Calu3 (cell line): ENCODE results near the gene CEMIP. TPM values are rescaled to one million over a fixed set of nuclear protein-coding genes. Genes with fewer than 3 reads are reported as not detected.

Source experiments
- BruUV-seq: library from RNA; stranded (reverse); fragments of 400-500 nt; replicated peaks from 2 replicates; lab custom pipeline; 2021; lab: Mats Ljungman, UMichigan
- CTCF ChIA-PET: fragments of 300-600 bp; sonication (Branson Sonifier 250); formaldehyde crosslinking; loops from one replicate; lab custom pipeline; 2022; ENCODE audit warnings: antibody characterized with exemption; lab: Charles Lee
- DNase-seq: peaks from one replicate; pipeline ENCODE4 v3.0.0; 2022
- H3K27ac Mint-ChIP-seq: one replicate; pipeline ENCODE4 v1.8.0; 2022; ENCODE audit warnings: mixed read lengths; ENCODE audit not compliant: unreplicated experiment
- H3K27me3 Mint-ChIP-seq: one replicate; pipeline ENCODE4 v1.8.0; 2022; ENCODE audit warnings: mixed read lengths; ENCODE audit not compliant: unreplicated experiment
- H3K36me3 Mint-ChIP-seq: one replicate; pipeline ENCODE4 v1.8.0; 2022; ENCODE audit warnings: mild to moderate bottlenecking, moderate library complexity, mixed read lengths; ENCODE audit not compliant: insufficient read depth, unreplicated experiment
- H3K4me1 Mint-ChIP-seq: one replicate; pipeline ENCODE4 v1.8.0; 2022; ENCODE audit warnings: mild to moderate bottlenecking, low read depth, mixed read lengths; ENCODE audit not compliant: unreplicated experiment
- H3K4me3 Mint-ChIP-seq: one replicate; pipeline ENCODE4 v1.8.0; 2022; ENCODE audit warnings: mild to moderate bottlenecking, low read depth, moderate library complexity, mixed read lengths; ENCODE audit not compliant: unreplicated experiment
- H3K9me3 Mint-ChIP-seq: one replicate; pipeline ENCODE4 v1.8.0; 2022; ENCODE audit warnings: low read depth, mixed read lengths; ENCODE audit not compliant: unreplicated experiment
- intact Hi-C: fragments of 100-400 bp; cut with micrococcal nuclease; formaldehyde crosslinking; loops from one replicate; pipeline ENCODE4 v1.10.0; 2022; ENCODE audit not compliant: unreplicated experiment
- total RNA-seq: library from RNA; stranded (reverse); gene quantifications from 2 replicates; pipeline ENCODE4 v1.2.3, GENCODE V29; 2022
- TF ChIP-seq, protein P1 (sequence below): fragments of 200-600 bp; IDR thresholded peaks from one replicate; pipeline ENCODE4 v1.8.0; 2022; ENCODE audit warnings: antibody characterized with exemption; ENCODE audit not compliant: unreplicated experiment

CEMIP gene
- total RNA-seq, 1 experiment from 2014 or later, result 1.8 TPM

- TF ChIP-seq, protein P1, sequence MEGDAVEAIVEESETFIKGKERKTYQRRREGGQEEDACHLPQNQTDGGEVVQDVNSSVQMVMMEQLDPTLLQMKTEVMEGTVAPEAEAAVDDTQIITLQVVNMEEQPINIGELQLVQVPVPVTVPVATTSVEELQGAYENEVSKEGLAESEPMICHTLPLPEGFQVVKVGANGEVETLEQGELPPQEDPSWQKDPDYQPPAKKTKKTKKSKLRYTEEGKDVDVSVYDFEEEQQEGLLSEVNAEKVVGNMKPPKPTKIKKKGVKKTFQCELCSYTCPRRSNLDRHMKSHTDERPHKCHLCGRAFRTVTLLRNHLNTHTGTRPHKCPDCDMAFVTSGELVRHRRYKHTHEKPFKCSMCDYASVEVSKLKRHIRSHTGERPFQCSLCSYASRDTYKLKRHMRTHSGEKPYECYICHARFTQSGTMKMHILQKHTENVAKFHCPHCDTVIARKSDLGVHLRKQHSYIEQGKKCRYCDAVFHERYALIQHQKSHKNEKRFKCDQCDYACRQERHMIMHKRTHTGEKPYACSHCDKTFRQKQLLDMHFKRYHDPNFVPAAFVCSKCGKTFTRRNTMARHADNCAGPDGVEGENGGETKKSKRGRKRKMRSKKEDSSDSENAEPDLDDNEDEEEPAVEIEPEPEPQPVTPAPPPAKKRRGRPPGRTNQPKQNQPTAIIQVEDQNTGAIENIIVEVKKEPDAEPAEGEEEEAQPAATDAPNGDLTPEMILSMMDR, result no peak
- peaks cover 68% of the 10 kb centered on the region for H3K4me1 Mint-ChIP-seq
- no TSS peak for BruUV-seq
- intact Hi-C loops, result loop anchor here (5.0 to 10.0 kb wide), 2 partner anchors 57 to 159 kb away; partner anchors contain the start of gene ABHD17C
- no peaks in the 10 kb centered on the region for H3K9me3 Mint-ChIP-seq
- CTCF ChIA-PET, result no interaction called here
- no peak for DNase-seq
- H3K27ac Mint-ChIP-seq, result no peak overlapping the region
- peaks cover 9% of the 10 kb centered on the region for H3K36me3 Mint-ChIP-seq
- H3K4me3 Mint-ChIP-seq, result no peak overlapping the region
- H3K27me3 Mint-ChIP-seq, result no peaks in the 10 kb centered on the region
These were observed 74.9 kb downstream of the CEMIP start for GRCh38 chr15:80854104-80854503.

- H3K36me3 Mint-ChIP-seq, result peaks cover 5% of the 10 kb centered on the region
- H3K4me1 Mint-ChIP-seq, result peaks cover 57% of the 10 kb centered on the region
- H3K27me3 Mint-ChIP-seq, result peaks cover under 1% of the 10 kb centered on the region
- no peak overlapping the region for H3K4me3 Mint-ChIP-seq
- no TSS peak for BruUV-seq
- no peak overlapping the region for H3K27ac Mint-ChIP-seq
- DNase-seq, result no peak
- intact Hi-C loops, result loop anchor here (5.0 to 10.0 kb wide), 2 partner anchors 117 to 160 kb away; partner anchors contain the start of gene ABHD17C
- CTCF ChIA-PET, result no interaction called here
- TF ChIP-seq, protein P1, result no peak
- no peaks in the 10 kb centered on the region for H3K9me3 Mint-ChIP-seq
These were observed 76.0 kb downstream of the CEMIP start for GRCh38 chr15:80855206-80855605.

GRCh38 chr15:80856400-80856799 lies 77.2 kb downstream of the CEMIP start:
- no peaks in the 10 kb centered on the region for H3K9me3 Mint-ChIP-seq
- BruUV-seq, result no TSS peak
- intact Hi-C loops, result loop anchor here (2.0 to 10.0 kb wide), 4 partner anchors 78 to 290 kb away; partner anchors contain the start of genes ABHD17C and CEMIP
- H3K4me1 Mint-ChIP-seq, result peaks cover 45% of the 10 kb centered on the region
- peaks cover 3% of the 10 kb centered on the region for H3K36me3 Mint-ChIP-seq
- CTCF ChIA-PET, result interaction anchor here (1.0 to 1.4 kb wide), 3 partner anchors 77 to 289 kb away, joined by 5 to 25 read pairs (median 9); partner anchors contain the start of gene CEMIP
- no peak overlapping the region for H3K4me3 Mint-ChIP-seq
- no peak overlapping the region for H3K27ac Mint-ChIP-seq
- TF ChIP-seq, protein P1, result peak; percentile 59
- peaks cover 13% of the 10 kb centered on the region for H3K27me3 Mint-ChIP-seq
- peak; percentile 47 for DNase-seq

DNA sequence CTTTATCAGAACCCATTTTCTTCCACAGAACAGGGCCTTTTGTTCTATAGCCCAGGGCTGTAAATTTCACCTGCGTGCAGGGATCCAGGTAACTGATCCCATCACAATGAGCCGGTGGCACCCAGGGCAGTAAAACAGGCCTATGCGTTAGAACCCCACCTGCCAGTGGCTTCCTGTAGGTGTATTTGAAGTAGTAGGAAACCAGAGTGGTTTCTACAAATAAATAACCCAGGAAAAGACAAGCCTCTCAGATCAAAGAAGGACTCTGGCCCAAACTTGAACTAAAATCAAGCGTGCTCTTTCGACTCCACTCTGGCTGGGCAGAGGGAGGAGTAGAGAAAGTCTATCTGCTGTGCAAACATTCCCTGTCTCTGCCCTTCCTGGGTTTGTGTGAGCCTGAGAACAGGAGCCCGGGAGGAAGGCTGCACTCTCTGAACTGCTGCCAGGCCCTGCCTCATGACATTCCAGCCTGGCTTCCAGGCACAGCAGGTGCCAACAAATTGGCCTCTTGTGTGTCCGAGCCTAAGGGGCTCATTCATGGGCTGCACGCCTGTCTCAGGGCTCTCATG lies 77.7 kb downstream of the CEMIP start:
- Mint-ChIP-seq H3K27ac (peak overlapping the region; percentile 0), H3K4me1 (peaks cover 40% of the 10 kb centered on the region), H3K27me3 (peaks cover 18% of the 10 kb centered on the region), H3K36me3 (no peaks in the 10 kb centered on the region), H3K9me3 (no peaks in the 10 kb centered on the region), H3K4me3 (no peak overlapping the region)
- no TSS peak for BruUV-seq
- peak; percentile 65 for DNase-seq
- CTCF ChIA-PET, result interaction anchor here (1.0 to 1.4 kb wide), 3 partner anchors 77 to 289 kb away, joined by 5 to 25 read pairs (median 9); partner anchors contain the start of gene CEMIP
- TF ChIP-seq, protein P1, result no peak
- intact Hi-C loops, result loop anchor here (2.0 to 10.0 kb wide), 4 partner anchors 78 to 290 kb away; partner anchors contain the start of genes ABHD17C and CEMIP
